K562 (cell line): Measurements from ENCODE around the gene UBE2D2. TPM values are rescaled to one million over a fixed set of nuclear protein-coding genes. Genes with fewer than 3 reads are reported as not detected.

Experiments
- ETV1 ChIP-seq: fragments of 450-650 bp; conservative IDR thresholded peaks from 2 replicates; pipeline ENCODE4 v1.6.1; 2016; ENCODE audit warnings: missing genetic modification characterization, control low read depth, low read depth, missing compliant biosample characterization
- GMEB1 ChIP-seq: fragments of 250-450 bp; sonication (Bioruptor Pico); IDR thresholded peaks from 2 replicates; pipeline ENCODE4 v1.4.0; 2020; ENCODE audit warnings: mild to moderate bottlenecking
- MAZ ChIP-seq, 2 experiments: fragments of 450-650 bp in 1 of 2; sonication (generic) in 1 of 2; formaldehyde crosslinking; IDR thresholded peaks in 1 of 2; conservative IDR thresholded peaks in 1 of 2; 2 replicates each; pipeline versions ENCODE4 v1.4.0 to v1.5.0; 2020; ENCODE audit warnings: mild to moderate bottlenecking in 1 of 2, missing genetic modification reagents in 1 of 2
- MBD1 ChIP-seq: fragments of 250-450 bp; sonication (Bioruptor Pico); IDR thresholded peaks from 2 replicates; pipeline ENCODE4 v1.8.0; 2022; ENCODE audit warnings: inconsistent platforms
- MCM7 ChIP-seq, 2 experiments: fragments of 450-650 bp; IDR thresholded peaks; 2 replicates each; pipeline ENCODE4 v1.6.1; 2016 to 2018
- MED1 ChIP-seq: sonication (generic); formaldehyde crosslinking; IDR thresholded peaks from 2 replicates; pipeline ENCODE4 v1.8.1; 2023; ENCODE audit warnings: missing genetic modification reagents, borderline replicate concordance
- NR0B1 ChIP-seq: fragments of 450-650 bp; IDR thresholded peaks from one replicate; pipeline ENCODE4 v1.6.1; 2018; ENCODE audit warnings: mild to moderate bottlenecking, moderate library complexity; ENCODE audit not compliant: partially characterized antibody
- POU5F1 ChIP-seq: fragments of 150-350 bp; IDR thresholded peaks from 2 replicates; pipeline ENCODE4 v1.6.1; 2014; ENCODE audit warnings: borderline replicate concordance, low read length, low read depth, mild to moderate bottlenecking; ENCODE audit not compliant: partially characterized antibody
- RBFOX2 ChIP-seq: fragments of 200-400 bp; formaldehyde crosslinking; IDR thresholded peaks from 2 replicates; pipeline ENCODE4 v1.6.1; 2017; ENCODE audit warnings: low read depth, mild to moderate bottlenecking, low read length, moderate library complexity
- RBM34 ChIP-seq: fragments of 200-400 bp; formaldehyde crosslinking; IDR thresholded peaks from 2 replicates; pipeline ENCODE4 v1.6.1; 2018; ENCODE audit warnings: low read length, borderline replicate concordance; ENCODE audit not compliant: insufficient read depth
- SIN3A ChIP-seq, 2 experiments: fragments of 150-350 bp in 1 of 2; IDR thresholded peaks; 2 replicates each; pipeline ENCODE4 v1.6.1; 2011 to 2016; ENCODE audit warnings: borderline replicate concordance in 2 of 2, low read depth in 2 of 2, low read length in 2 of 2, mild to moderate bottlenecking in 2 of 2, moderate library complexity in 2 of 2; ENCODE audit not compliant: control insufficient read depth in 1 of 2
- SRSF1 ChIP-seq: fragments of 200-400 bp; formaldehyde crosslinking; IDR thresholded peaks from 2 replicates; pipeline ENCODE4 v1.6.1; 2017; ENCODE audit warnings: mild to moderate bottlenecking, low read depth, low read length, moderate library complexity
- ZNF134 ChIP-seq: fragments of 250-450 bp; sonication (Bioruptor Pico); conservative IDR thresholded peaks from 2 replicates; pipeline ENCODE4 v1.4.0; 2020
- ZNF764 ChIP-seq: fragments of 250-450 bp; sonication (Bioruptor Pico); IDR thresholded peaks from 2 replicates; pipeline ENCODE4 v1.4.0; 2020; ENCODE audit warnings: low read depth, mild to moderate bottlenecking, moderate library complexity
- polyA plus RNA-seq, 8 experiments: library from polyadenylated mRNA; depleted of rRNA in 4 of 8; stranded (reverse) in 5 of 8; unstranded in 3 of 8; fragments of >200 nt; fragmentation: Nextera tagmentation in 2 of 8; fragmentation: Illumina TruSeq in 1 of 8; extraction: Ambion mirVana in 2 of 8; extraction: Trizol in 1 of 8; gene quantifications; 2 replicates each; pipeline versions ENCODE4 v1.2.1 to v1.2.3, GENCODE V29; 2011 to 2014; ENCODE audit warnings: inconsistent platforms in 1 of 8, missing spikeins in 1 of 8
- total RNA-seq, 7 experiments: library from RNA; depleted of rRNA in 6 of 7; stranded (reverse); fragments of >200 nt in 6 of 7; fragmentation: Illumina TruSeq in 2 of 7; extraction: Trizol in 2 of 7; gene quantifications; 2 replicates each; pipeline versions ENCODE4 v1.2.1 to v1.2.3, GENCODE V29; 2011 to 2021; ENCODE audit warnings: low replicate concordance in 1 of 7
- TF ChIP-seq, protein P1 (sequence below): fragments of 150-350 bp; IDR thresholded peaks from 2 replicates; pipeline ENCODE4 v1.6.1; 2014; ENCODE audit warnings: low read depth, mild to moderate bottlenecking, low read length, borderline replicate concordance
- TF ChIP-seq, protein P2 (sequence below): fragments of 200-800 bp; sonication (Bioruptor generic); IDR thresholded peaks from 2 replicates; pipeline ENCODE4 v1.6.1; 2017; ENCODE audit warnings: missing genetic modification characterization, missing compliant biosample characterization

UBE2D2 gene
- total and polyA plus RNA-seq, 9 of the 15 experiments (the other 6 are each of a cell fraction or from before 2014, with no cell fraction given) = 53.6 to 198 (median 122) TPM

- TF ChIP-seq, protein P1, sequence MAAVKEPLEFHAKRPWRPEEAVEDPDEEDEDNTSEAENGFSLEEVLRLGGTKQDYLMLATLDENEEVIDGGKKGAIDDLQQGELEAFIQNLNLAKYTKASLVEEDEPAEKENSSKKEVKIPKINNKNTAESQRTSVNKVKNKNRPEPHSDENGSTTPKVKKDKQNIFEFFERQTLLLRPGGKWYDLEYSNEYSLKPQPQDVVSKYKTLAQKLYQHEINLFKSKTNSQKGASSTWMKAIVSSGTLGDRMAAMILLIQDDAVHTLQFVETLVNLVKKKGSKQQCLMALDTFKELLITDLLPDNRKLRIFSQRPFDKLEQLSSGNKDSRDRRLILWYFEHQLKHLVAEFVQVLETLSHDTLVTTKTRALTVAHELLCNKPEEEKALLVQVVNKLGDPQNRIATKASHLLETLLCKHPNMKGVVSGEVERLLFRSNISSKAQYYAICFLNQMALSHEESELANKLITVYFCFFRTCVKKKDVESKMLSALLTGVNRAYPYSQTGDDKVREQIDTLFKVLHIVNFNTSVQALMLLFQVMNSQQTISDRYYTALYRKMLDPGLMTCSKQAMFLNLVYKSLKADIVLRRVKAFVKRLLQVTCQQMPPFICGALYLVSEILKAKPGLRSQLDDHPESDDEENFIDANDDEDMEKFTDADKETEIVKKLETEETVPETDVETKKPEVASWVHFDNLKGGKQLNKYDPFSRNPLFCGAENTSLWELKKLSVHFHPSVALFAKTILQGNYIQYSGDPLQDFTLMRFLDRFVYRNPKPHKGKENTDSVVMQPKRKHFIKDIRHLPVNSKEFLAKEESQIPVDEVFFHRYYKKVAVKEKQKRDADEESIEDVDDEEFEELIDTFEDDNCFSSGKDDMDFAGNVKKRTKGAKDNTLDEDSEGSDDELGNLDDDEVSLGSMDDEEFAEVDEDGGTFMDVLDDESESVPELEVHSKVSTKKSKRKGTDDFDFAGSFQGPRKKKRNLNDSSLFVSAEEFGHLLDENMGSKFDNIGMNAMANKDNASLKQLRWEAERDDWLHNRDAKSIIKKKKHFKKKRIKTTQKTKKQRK = no peak
- peak; percentile 45 for TF ChIP-seq RBFOX2
- no peak for TF ChIP-seq POU5F1
- TF ChIP-seq NR0B1 = no peak
- no peak for TF ChIP-seq SRSF1
- peak in 1 of 2 experiments; percentile 8; a peak in 1 of 4 replicates for TF ChIP-seq SIN3A (IDR thresholded peaks at IDR 0.05; ENCODE audit: borderline replicate concordance in 2 of 2, control insufficient read depth in 1 of 2, low read depth in 2 of 2, low read length in 2 of 2)
- no peak for TF ChIP-seq MED1 (CRISPR knock-in tag)
- TF ChIP-seq, protein P2, sequence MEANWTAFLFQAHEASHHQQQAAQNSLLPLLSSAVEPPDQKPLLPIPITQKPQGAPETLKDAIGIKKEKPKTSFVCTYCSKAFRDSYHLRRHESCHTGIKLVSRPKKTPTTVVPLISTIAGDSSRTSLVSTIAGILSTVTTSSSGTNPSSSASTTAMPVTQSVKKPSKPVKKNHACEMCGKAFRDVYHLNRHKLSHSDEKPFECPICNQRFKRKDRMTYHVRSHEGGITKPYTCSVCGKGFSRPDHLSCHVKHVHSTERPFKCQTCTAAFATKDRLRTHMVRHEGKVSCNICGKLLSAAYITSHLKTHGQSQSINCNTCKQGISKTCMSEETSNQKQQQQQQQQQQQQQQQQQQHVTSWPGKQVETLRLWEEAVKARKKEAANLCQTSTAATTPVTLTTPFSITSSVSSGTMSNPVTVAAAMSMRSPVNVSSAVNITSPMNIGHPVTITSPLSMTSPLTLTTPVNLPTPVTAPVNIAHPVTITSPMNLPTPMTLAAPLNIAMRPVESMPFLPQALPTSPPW = peak; percentile 58; the same call in 1 of the 2 replicates
- TF ChIP-seq MCM7 (IDR thresholded peaks at IDR 0.05) = no peak
- TF ChIP-seq ETV1 (tag) = no peak
- TF ChIP-seq GMEB1 = no peak
- no peak for TF ChIP-seq ZNF134 (CRISPR knock-in tag)
- TF ChIP-seq MBD1 (CRISPR knock-in tag) = no peak
- TF ChIP-seq MAZ (CRISPR knock-in tag; conservative IDR thresholded peaks at IDR 0.05 in 1 of 2, IDR thresholded peaks at IDR 0.05 in 1 of 2) = peak; percentile 25 to 50; a peak in 1 of 4 replicates
- TF ChIP-seq RBM34 = no peak
- TF ChIP-seq ZNF764 (CRISPR knock-in tag) = no peak
Observed at GRCh38 chr5:139650031-139650688, 89.0 kb downstream of the UBE2D2 start (continued).
